GM19351 (cell line): Measurements from ENCODE around the gene YOD1.

Experiments
- ATAC-seq: cut with Tn5 transposase; IDR thresholded peaks from one replicate; pipeline ENCODE4 v1.9.1; 2021; ENCODE audit warnings: mild to moderate bottlenecking, moderate library complexity; ENCODE audit not compliant: unreplicated experiment

YOD1 gene

GRCh38 chr1:207028884-207029650 lies 21.9 kb downstream of the YOD1 start:
- no peak for ATAC-seq

DNA sequence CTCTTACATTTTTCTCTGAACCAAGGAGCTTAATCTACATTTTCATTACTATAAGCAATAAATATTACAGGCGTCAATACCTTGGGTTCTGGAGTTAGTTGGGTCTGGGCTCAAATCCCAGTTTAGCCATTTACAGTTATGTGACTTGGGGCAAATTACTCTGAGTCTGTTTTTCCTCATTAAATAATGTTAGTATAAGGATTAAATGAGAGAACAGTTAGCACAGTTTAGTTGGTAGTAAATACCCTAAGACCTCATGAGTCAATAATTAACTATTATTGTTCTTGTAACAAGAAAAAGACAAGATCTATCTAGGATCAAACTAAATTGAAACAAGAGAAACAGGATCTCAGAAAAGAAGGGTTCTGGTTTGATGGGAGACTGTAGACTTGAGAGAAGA lies 23.1 kb downstream of the YOD1 start:
- no peak for ATAC-seq

DNA sequence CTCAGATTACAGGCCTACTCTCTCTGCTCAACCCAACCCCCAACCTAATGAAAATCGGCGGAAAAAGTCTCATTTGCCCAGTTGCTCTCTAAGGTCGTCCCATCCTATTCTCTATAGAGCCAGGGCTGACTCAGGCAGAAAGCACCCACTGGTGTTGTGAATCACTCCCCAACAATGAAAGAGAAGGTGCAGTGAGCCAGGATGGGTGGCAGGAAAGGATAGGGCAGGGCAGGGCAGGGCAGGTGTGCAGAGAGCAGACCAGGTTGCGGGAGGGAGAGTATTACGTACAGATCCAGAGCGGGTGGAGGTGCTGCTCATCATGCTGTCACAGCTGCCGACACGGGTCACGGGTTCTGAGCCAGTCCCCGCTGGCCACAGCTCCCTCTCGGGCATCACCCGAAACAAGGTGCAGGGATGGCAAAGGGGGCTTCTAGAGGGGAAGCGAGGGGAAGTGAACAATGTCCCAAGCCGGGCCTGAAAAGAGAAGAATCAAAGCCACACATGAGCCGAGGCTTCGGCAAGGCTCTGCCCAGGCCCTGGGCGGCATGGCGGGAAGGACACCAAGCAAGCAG lies 23.7 kb downstream of the YOD1 start:
- no peak for ATAC-seq

- no peak for ATAC-seq
These were observed 24.9 kb downstream of the YOD1 start for GRCh38 chr1:207026104-207026534.

DNA sequence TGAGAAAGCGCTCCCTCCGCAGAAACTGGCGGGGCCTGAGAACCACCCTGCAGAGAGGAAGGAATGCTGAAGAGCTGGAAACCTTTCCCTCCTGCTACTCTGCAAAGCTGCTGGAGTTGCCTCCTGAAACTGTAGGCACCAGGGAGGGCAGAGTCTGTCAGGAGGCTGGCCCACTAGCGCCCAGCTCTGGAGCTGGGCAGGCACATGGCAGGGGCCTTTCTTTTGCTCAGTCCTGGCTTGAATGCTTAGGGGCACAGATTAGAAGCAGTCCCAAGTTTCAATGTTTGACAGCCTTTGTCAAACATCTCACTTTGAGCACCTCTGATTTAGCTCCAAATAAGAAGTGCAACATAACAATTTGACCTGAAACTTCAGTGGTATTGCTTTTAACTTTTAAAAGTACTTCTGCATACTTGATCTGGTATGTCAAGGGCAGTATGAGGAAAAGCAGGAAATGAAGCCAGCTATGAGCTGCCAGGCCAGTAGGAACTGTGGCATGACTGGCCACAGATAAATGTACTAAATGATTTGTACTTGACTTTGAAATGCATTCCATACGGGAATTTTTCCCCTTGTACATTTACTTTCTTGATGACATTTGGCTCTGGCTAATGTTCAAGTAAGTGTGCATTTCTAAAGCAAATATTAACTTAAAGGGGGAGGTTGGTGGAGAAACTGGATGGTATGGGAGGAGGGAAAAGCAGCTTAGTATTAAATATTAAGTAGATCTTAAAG lies 25.7 kb downstream of the YOD1 start:
- ATAC-seq = no peak

- no peak for ATAC-seq
These were observed 26.5 kb downstream of the YOD1 start for GRCh38 chr1:207024202-207025145.

- no peak for ATAC-seq
These were observed 27.9 kb downstream of the YOD1 start for GRCh38 chr1:207022996-207023679.

DNA sequence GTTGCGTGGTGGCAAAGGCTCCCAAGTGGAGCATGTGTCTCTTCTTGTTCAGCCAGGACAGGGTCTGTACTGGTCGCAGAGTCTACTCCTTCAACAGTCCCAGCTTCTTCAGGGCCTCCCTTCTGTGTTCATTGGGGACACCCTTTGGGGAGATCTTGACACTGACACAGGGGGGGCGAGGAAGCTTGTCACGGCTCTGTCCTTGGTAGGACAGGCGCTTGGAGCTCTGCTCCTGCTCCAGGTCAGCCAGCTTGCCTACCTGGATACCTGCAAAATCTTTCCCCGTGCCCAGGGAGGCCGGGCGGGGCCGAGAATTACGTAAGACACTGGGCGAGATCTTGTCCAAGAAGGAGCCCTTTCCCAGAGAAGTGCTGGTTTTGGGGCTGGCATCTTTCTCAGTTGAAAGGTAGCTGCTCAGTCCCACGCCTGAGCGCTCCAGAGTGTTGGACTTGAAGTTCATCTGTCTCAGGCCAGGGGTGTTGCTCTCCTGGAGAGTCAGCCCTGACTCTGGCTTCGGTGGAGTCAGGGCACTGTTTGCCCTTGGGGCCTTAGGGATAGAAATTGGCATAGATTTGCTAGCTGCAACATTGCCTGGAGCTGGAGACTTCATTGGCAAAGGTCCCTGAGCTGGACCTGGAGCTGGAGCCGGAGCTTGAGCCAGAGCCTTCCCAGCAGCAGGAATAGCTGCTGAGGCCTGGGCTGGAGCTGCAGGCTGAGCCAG lies 29.0 kb downstream of the YOD1 start:
- no peak for ATAC-seq

GRCh38 chr1:207021139-207021861 lies 29.7 kb downstream of the YOD1 start:
- ATAC-seq = no peak

DNA sequence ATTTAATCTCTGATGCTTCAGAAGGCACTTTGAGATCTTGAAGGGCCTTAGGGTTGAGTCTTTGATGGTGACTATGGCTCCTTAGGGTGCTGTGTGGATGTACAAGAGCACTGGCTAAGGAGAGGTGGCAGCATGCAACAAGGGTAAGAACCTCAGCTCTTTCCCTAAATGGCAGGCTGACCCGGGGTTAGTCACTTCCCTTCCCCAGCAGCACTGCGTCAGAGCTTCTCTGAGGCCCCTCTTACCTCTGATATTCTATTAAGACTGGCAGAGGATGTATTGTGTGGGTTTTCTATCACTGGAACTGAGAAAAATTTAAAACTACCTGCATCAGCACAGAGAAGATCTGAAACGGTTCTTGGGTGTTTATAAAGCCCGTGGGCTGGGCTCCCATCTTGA lies 30.3 kb downstream of the YOD1 start:
- ATAC-seq = no peak

DNA sequence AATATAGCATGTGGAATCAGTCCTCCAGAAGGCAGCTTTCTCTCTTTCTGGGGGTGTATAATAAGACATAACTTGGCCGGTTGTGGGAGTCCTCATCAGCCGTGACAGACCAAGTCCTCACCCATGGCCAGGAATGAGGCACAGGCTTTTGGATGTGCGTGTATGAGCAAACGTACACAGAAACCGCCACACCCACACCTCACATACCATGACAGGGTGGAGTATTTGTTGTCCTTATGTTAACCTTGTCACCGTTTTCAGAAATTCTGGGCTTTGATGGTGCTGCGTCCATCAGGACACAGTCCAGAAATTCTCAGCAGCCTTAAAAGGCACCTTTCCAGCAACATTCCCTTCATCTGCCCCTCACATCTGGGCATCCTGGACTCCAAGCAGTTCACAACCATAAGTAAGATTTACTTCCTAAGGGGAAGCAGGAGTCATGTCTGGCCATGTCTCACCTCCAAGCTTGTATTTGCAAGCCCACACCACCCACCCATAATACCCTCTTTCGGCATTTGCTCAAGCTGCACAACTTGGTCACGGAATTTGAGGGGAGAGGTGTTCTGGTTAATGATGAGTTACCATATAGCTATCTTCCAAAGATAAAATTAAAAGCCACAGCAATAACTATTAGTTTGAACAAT lies 30.8 kb downstream of the YOD1 start:
- ATAC-seq = no peak

DNA sequence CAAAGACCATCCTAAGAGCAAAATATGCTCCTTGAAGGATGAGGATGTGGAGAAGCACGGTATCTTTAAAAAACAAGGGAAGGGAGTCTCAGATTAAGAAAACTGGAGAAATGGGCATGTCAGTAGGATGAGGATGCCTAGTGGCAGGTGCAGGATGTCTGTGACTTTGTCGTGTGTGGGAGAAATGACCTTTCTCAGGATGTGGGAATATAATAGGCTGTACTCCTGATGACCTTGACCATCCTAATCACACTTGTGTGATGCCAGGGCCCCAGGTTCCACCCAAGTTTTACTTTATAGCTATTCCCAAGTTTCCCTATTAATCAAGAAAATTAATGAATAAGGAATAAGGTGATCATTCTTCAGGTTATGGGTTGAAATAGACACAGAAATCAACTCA lies 31.3 kb downstream of the YOD1 start:
- no peak for ATAC-seq

GRCh38 chr1:207019161-207019560 lies 31.8 kb downstream of the YOD1 start:
- no peak for ATAC-seq

DNA sequence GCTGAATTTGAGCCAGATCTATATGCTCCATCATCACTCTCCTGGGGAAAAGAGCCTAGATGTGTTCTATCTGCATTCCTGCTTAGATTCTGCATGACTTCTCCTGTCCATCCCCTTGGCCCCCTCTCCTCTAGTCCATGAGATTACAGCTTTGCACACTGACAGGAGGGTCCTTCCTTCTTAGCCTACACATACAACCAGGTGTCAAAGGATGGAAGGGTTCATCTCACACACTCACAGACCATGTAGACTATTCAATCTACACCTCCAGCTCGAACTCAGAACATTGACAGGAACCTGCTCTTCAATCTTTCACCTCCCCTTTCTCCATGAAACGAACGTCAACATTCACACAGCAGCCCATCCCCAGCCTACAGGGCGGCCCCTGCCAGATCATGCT lies 32.3 kb downstream of the YOD1 start:
- no peak for ATAC-seq

- ATAC-seq = no peak
These were observed 33.1 kb downstream of the YOD1 start for GRCh38 chr1:207017615-207018559.

DNA sequence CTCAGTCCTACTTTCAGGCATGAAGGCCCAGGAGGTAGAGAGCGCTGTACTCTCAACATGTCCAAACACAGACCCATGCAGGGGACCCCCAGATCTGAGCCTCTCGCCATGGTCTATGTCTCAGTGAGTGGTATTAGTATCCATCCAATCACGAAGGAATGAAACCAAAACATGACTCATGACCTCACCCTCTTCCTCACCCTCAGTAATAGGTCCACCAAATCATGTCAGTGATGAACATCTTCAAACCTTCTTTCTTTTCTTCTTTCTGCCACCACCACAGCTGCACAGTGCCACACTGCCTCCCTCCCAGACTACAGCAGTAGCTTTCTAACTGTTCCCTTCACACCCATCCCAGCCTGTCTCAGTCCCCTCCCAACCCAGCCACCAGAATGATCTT lies 35.2 kb downstream of the YOD1 start:
- no peak for ATAC-seq

DNA sequence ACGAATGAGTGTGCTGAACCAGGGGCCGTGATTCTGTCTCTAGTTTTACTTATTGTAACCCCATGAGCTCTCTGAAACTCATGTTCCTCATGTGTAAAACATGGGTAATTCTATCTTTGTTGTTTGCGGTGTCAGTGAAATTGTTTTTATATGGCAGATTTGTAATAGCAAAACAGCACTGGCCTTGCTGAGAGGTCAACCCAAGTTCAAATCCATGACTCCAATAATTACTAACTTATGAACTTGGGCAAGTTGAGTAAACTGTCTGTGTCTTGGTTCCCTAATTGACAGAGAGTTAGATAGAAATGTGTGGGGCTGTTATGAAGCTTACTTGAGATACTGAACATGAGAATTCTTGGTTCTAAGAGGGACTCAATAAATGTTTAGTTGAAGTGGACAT lies 36.3 kb downstream of the YOD1 start:
- ATAC-seq = no peak
